Mesendoderm (in vitro differentiated cells): ENCODE results near the gene C12orf57.

ENCODE experiments used
- DNase-seq: peaks from one replicate; pipeline ENCODE4 v3.0.0; 2013
- H2AK5ac ChIP-seq: 2 replicates; pipeline ENCODE4 v1.6.1; 2013; ENCODE audit warnings: low read length, inconsistent platforms
- H2BK120ac ChIP-seq: 2 replicates; pipeline ENCODE4 v1.6.1; 2013; ENCODE audit warnings: low read depth, mild to moderate bottlenecking, low read length, moderate library complexity, mixed read lengths
- H2BK15ac ChIP-seq: replicated peaks from 2 replicates; pipeline ENCODE4 v1.6.1; 2013; ENCODE audit warnings: low read depth, mild to moderate bottlenecking, moderate library complexity
- H2BK5ac ChIP-seq: 2 replicates; pipeline ENCODE4 v1.6.1; 2013; ENCODE audit warnings: low read length, inconsistent platforms
- H3K18ac ChIP-seq: 2 replicates; pipeline ENCODE4 v1.6.1; 2013; ENCODE audit warnings: mild to moderate bottlenecking, low read length, mixed read lengths
- H3K23ac ChIP-seq: one replicate; pipeline ENCODE4 v1.6.1; 2013; ENCODE audit warnings: low read length
- H3K27ac ChIP-seq: 2 replicates; pipeline ENCODE4 v1.5.1; 2013; ENCODE audit warnings: low read depth, mild to moderate bottlenecking, inconsistent platforms, low read length, moderate library complexity
- H3K27me3 ChIP-seq: 2 replicates; pipeline ENCODE4 v1.6.1; 2013; ENCODE audit warnings: low read length, control low read depth, mild to moderate bottlenecking, inconsistent platforms; ENCODE audit not compliant: insufficient read depth, poor library complexity
- H3K36me3 ChIP-seq: 2 replicates; pipeline ENCODE4 v1.6.1; 2013; ENCODE audit warnings: low read length, inconsistent platforms; ENCODE audit not compliant: control insufficient read depth, insufficient read depth
- H3K4ac ChIP-seq: one replicate; pipeline ENCODE4 v1.6.1; 2013; ENCODE audit warnings: low read depth, mild to moderate bottlenecking, low read length, moderate library complexity
- H3K4me1 ChIP-seq: 2 replicates; pipeline ENCODE4 v1.6.1; 2013; ENCODE audit warnings: low read depth, low read length, inconsistent platforms; ENCODE audit not compliant: control insufficient read depth
- H3K4me2 ChIP-seq: 2 replicates; pipeline ENCODE4 v1.6.1; 2013; ENCODE audit warnings: low read length
- H3K4me3 ChIP-seq: 2 replicates; pipeline ENCODE4 v1.5.1; 2013; ENCODE audit warnings: mild to moderate bottlenecking, low read length
- H3K56ac ChIP-seq: one replicate; pipeline ENCODE4 v1.6.1; 2013; ENCODE audit warnings: low read length
- H3K79me1 ChIP-seq: 2 replicates; pipeline ENCODE4 v1.6.1; 2013; ENCODE audit warnings: low read length, inconsistent platforms
- H3K79me2 ChIP-seq: 2 replicates; pipeline ENCODE4 v1.6.1; 2013; ENCODE audit warnings: mild to moderate bottlenecking, low read length; ENCODE audit not compliant: control insufficient read depth, insufficient read depth
- H3K9ac ChIP-seq: 2 replicates; pipeline ENCODE4 v1.6.1; 2013; ENCODE audit warnings: low read length, inconsistent platforms
- H4K5ac ChIP-seq: one replicate; pipeline ENCODE4 v1.6.1; 2013; ENCODE audit warnings: low read length
- H4K8ac ChIP-seq: one replicate; pipeline ENCODE4 v1.6.1; 2013; ENCODE audit warnings: low read depth, mild to moderate bottlenecking, control low read depth, low read length, moderate library complexity
- WGBS: extraction: QIAGEN DNeasy Blood & Tissue Kit; methylation state at CpG from one replicate; pipeline ENCODE4 v1.1.7; 2013; ENCODE audit warnings: low lambda C conversion rate, missing lambda C conversion rate; ENCODE audit not compliant: insufficient coverage; ENCODE audit errors: extremely low coverage; 5-methylcytosine and 5-hydroxymethylcytosine counted together

The C12orf57 gene

DNA sequence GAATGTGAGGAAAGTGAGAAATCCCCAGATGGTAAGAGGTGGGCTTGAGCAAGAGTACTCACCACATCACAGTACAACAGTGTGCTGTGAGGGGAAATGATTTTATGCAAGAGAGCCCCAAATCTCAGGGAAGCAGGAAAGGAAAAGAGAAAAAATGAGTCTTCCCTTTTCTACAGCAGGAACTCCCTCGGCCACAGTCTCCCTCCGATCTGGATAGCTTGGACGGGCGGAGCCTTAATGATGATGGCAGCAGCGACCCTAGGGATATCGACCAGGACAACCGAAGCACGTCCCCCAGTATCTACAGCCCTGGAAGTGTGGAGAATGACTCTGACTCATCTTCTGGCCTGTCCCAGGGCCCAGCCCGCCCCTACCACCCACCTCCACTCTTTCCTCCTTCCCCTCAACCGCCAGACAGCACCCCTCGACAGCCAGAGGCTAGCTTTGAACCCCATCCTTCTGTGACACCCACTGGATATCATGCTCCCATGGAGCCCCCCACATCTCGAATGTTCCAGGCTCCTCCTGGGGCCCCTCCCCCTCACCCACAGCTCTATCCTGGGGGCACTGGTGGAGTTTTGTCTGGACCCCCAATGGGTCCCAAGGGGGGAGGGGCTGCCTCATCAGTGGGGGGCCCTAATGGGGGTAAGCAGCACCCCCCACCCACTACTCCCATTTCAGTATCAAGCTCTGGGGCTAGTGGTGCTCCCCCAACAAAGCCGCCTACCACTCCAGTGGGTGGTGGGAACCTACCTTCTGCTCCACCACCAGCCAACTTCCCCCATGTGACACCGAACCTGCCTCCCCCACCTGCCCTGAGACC, 8.2 kb upstream of the C12orf57 start:
- no peak for DNase-seq
- Histone ChIP-seq H2BK5ac (no peak overlapping the region), H3K4ac (no peak overlapping the region), H3K9ac (no peak overlapping the region), H3K4me3 (no peak overlapping the region), H4K5ac (no peak overlapping the region), H2AK5ac (no peak overlapping the region), H3K79me1 (peaks cover 16% of the 10 kb centered on the region), H3K36me3 (peaks cover 20% of the 10 kb centered on the region), H3K79me2 (peaks cover 22% of the 10 kb centered on the region), H3K4me1 (peaks cover 2% of the 10 kb centered on the region), H3K23ac (no peak overlapping the region), H3K4me2 (no peak overlapping the region), H3K18ac (no peak overlapping the region), H3K27me3 (no peaks in the 10 kb centered on the region), H2BK15ac (no peak overlapping the region), H3K27ac (no peak overlapping the region), H2BK120ac (no peak overlapping the region), H3K56ac (no peak overlapping the region), H4K8ac (no peak overlapping the region)
- no CpG with 5 or more reads among the region's 14 CpGs for WGBS

DNA sequence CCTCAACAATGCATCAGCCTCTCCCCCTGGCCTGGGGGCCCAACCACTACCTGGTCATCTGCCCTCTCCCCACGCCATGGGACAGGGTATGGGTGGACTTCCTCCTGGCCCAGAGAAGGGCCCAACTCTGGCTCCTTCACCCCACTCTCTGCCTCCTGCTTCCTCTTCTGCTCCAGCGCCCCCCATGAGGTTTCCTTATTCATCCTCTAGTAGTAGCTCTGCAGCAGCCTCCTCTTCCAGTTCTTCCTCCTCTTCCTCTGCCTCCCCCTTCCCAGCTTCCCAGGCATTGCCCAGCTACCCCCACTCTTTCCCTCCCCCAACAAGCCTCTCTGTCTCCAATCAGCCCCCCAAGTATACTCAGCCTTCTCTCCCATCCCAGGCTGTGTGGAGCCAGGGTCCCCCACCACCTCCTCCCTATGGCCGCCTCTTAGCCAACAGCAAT, 7.6 kb upstream of the C12orf57 start:
- peaks cover 17% of the 10 kb centered on the region for H3K79me2 ChIP-seq
- H2BK5ac ChIP-seq = no peak overlapping the region
- H3K27me3 ChIP-seq = no peaks in the 10 kb centered on the region
- H2BK120ac ChIP-seq = no peak overlapping the region
- no peak overlapping the region for H3K18ac ChIP-seq
- no peak overlapping the region for H3K4me3 ChIP-seq
- H3K4me1 ChIP-seq = peaks cover 2% of the 10 kb centered on the region
- no peak overlapping the region for H3K23ac ChIP-seq
- H3K9ac ChIP-seq = no peak overlapping the region
- H4K5ac ChIP-seq = no peak overlapping the region
- H2AK5ac ChIP-seq = no peak overlapping the region
- H3K4ac ChIP-seq = no peak overlapping the region
- H3K56ac ChIP-seq = no peak overlapping the region
- no peak overlapping the region for H3K4me2 ChIP-seq
- H3K79me1 ChIP-seq = peaks cover 12% of the 10 kb centered on the region
- no peak overlapping the region for H4K8ac ChIP-seq
- WGBS = no CpG with 5 or more reads among the region's 3 CpGs
- H3K36me3 ChIP-seq = peaks cover 19% of the 10 kb centered on the region
- no peak for DNase-seq
- H2BK15ac ChIP-seq = no peak overlapping the region
- H3K27ac ChIP-seq = no peak overlapping the region

DNA sequence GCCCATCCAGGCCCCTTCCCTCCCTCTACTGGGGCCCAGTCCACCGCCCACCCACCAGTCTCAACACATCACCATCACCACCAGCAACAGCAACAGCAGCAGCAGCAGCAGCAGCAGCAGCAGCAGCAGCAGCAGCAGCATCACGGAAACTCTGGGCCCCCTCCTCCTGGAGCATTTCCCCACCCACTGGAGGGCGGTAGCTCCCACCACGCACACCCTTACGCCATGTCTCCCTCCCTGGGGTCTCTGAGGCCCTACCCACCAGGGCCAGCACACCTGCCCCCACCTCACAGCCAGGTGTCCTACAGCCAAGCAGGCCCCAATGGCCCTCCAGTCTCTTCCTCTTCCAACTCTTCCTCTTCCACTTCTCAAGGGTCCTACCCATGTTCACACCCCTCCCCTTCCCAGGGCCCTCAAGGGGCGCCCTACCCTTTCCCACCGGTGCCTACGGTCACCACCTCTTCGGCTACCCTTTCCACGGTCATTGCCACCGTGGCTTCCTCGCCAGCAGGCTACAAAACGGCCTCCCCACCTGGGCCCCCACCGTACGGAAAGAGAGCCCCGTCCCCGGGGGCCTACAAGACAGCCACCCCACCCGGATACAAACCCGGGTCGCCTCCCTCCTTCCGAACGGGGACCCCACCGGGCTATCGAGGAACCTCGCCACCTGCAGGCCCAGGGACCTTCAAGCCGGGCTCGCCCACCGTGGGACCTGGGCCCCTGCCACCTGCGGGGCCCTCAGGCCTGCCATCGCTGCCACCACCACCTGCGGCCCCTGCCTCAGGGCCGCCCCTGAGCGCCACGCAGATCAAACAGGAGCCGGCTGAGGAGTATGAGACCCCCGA, 7.0 kb upstream of the C12orf57 start:
- H3K4me2 ChIP-seq = no peak overlapping the region
- peak overlapping the region; percentile 87 for H4K8ac ChIP-seq
- H3K4ac ChIP-seq = no peak overlapping the region
- H3K27ac ChIP-seq = peak overlapping the region; percentile 64
- WGBS = no CpG with 5 or more reads among the region's 36 CpGs
- H2BK15ac ChIP-seq = no peak overlapping the region
- H3K18ac ChIP-seq = peak overlapping the region; percentile 51
- H2BK5ac ChIP-seq = no peak overlapping the region
- peaks cover 12% of the 10 kb centered on the region for H3K79me1 ChIP-seq
- H3K27me3 ChIP-seq = no peaks in the 10 kb centered on the region
- no peak overlapping the region for H2AK5ac ChIP-seq
- H3K23ac ChIP-seq = no peak overlapping the region
- no peak overlapping the region for H4K5ac ChIP-seq
- H3K56ac ChIP-seq = peak overlapping the region; percentile 88
- peak; percentile 64 for DNase-seq
- no peak overlapping the region for H3K4me3 ChIP-seq
- no peak overlapping the region for H2BK120ac ChIP-seq
- peaks cover 14% of the 10 kb centered on the region for H3K79me2 ChIP-seq
- H3K36me3 ChIP-seq = peaks cover 20% of the 10 kb centered on the region
- H3K9ac ChIP-seq = peak overlapping the region; percentile 86
- peaks cover 2% of the 10 kb centered on the region for H3K4me1 ChIP-seq

DNA sequence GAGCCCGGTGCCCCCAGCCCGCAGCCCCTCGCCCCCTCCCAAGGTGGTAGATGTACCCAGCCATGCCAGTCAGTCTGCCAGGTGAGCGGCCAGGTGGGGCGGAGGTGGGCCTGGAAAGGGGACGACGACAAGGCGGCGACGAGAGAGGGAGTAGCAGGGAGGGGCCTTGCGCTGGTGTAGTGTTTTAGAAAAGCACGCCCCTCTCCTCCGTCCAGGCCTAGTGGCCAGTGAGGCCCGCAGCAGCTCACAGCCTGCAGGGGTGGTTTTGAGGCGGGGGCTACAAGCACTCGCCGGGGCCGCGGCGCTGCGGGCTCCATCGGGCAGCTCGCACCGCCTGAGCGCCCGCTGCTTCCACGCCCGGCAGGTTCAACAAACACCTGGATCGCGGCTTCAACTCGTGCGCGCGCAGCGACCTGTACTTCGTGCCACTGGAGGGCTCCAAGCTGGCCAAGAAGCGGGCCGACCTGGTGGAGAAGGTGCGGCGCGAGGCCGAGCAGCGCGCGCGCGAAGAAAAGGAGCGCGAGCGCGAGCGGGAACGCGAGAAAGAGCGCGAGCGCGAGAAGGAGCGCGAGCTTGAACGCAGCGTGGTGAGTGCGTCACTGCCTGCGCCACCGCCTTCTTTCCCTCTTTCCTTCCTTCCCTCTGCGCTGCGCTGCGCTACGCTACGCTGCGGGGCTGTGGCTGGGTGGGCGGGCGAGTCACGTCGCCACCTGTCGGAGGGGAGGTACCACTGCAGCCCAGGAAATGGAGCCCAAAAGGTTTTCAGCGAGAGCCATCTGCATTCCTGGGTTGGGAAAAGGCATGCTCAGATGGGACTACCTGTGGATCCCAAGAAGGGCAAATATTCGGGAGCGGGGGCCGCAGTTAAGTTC, 6.1 kb upstream of the C12orf57 start:
- H3K4me3 ChIP-seq = peak overlapping the region; percentile 19
- no CpG with 5 or more reads among the region's 80 CpGs for WGBS
- no peak overlapping the region for H2BK15ac ChIP-seq
- H3K27me3 ChIP-seq = no peaks in the 10 kb centered on the region
- H3K79me1 ChIP-seq = peaks cover 9% of the 10 kb centered on the region
- peak overlapping the region; percentile 51 for H3K18ac ChIP-seq
- no peak overlapping the region for H3K23ac ChIP-seq
- peak overlapping the region; percentile 53 for H3K4me2 ChIP-seq
- H3K56ac ChIP-seq = peak overlapping the region; percentile 88
- H3K79me2 ChIP-seq = peaks cover 6% of the 10 kb centered on the region
- peak overlapping the region; percentile 64 for H3K27ac ChIP-seq
- DNase-seq = peak; percentile 99
- peak overlapping the region; percentile 74 for H3K4ac ChIP-seq
- peak overlapping the region; percentile 87 for H4K8ac ChIP-seq
- H3K4me1 ChIP-seq = peaks cover 2% of the 10 kb centered on the region
- peak overlapping the region; percentile 86 for H3K9ac ChIP-seq
- H2BK120ac ChIP-seq = no peak overlapping the region
- H4K5ac ChIP-seq = no peak overlapping the region
- H2BK5ac ChIP-seq = no peak overlapping the region
- H3K36me3 ChIP-seq = peaks cover 20% of the 10 kb centered on the region
- H2AK5ac ChIP-seq = no peak overlapping the region

DNA sequence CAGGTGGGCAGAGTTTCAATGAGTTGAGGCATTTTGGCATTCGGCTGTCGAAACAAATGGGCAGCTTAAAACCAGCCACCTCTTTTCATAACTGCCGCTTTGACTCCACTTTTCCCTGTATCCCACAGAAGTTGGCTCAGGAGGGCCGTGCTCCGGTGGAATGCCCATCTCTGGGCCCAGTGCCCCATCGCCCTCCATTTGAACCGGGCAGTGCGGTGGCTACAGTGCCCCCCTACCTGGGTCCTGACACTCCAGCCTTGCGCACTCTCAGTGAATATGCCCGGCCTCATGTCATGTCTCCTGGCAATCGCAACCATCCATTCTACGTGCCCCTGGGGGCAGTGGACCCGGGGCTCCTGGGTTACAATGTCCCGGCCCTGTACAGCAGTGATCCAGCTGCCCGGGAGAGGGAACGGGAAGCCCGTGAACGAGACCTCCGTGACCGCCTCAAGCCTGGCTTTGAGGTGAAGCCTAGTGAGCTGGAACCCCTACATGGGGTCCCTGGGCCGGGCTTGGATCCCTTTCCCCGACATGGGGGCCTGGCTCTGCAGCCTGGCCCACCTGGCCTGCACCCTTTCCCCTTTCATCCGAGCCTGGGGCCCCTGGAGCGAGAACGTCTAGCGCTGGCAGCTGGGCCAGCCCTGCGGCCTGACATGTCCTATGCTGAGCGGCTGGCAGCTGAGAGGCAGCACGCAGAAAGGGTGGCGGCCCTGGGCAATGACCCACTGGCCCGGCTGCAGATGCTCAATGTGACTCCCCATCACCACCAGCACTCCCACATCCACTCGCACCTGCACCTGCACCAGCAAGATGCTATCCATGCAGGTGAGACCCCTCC, 5.2 kb upstream of the C12orf57 start:
- Histone ChIP-seq H2BK120ac (no peak overlapping the region), H2BK5ac (no peak overlapping the region), H3K36me3 (peaks cover 19% of the 10 kb centered on the region), H3K4me1 (peaks cover 2% of the 10 kb centered on the region), H3K56ac (peak overlapping the region; percentile 84), H4K5ac (no peak overlapping the region), H3K9ac (peak overlapping the region; percentile 66), H3K18ac (no peak overlapping the region), H3K27me3 (no peaks in the 10 kb centered on the region), H2AK5ac (no peak overlapping the region), H3K23ac (no peak overlapping the region), H3K4me2 (peak overlapping the region; percentile 53), H3K4ac (peak overlapping the region; percentile 74), H3K4me3 (no peak overlapping the region), H3K27ac (peak overlapping the region; percentile 5), H4K8ac (no peak overlapping the region), H2BK15ac (no peak overlapping the region), H3K79me2 (peaks cover 2% of the 10 kb centered on the region), H3K79me1 (peaks cover 5% of the 10 kb centered on the region)
- no peak for DNase-seq
- WGBS = no CpG with 5 or more reads among the region's 32 CpGs
